OCI-LY7 (cell line): ENCODE results near the gene TNFRSF1B. TPM values are rescaled to one million over a fixed set of nuclear protein-coding genes. Genes with fewer than 3 reads are reported as not detected.

Experiments used
- BruUV-seq: library from RNA; stranded (reverse); fragments of 400-500 nt; replicated peaks from 2 replicates; lab custom pipeline; 2021; lab: Mats Ljungman, UMichigan
- CTCF ChIA-PET: fragments of 300-600 bp; sonication (Branson Sonifier 250); formaldehyde crosslinking; loops from one replicate; lab custom pipeline; 2022; ENCODE audit warnings: antibody characterized with exemption; ENCODE audit not compliant: unreplicated experiment; lab: Charles Lee
- POLR2A ChIA-PET: fragments of 300-600 bp; sonication (Branson Sonifier 250); formaldehyde crosslinking; loops from one replicate; lab custom pipeline; 2022; ENCODE audit warnings: antibody characterized with exemption; lab: Charles Lee
- DNase-seq: peaks from one replicate; pipeline ENCODE4 v3.0.0-alpha.2; 2015; ENCODE audit warnings: low spot score
- H2AFZ ChIP-seq: fragments of 200-600 bp; sonication (generic), shearing (Covaris generic); 2 replicates; pipeline ENCODE4 v1.6.1; 2014; ENCODE audit warnings: mild to moderate bottlenecking, antibody characterized with exemption, low read length, moderate library complexity
- H3K27ac ChIP-seq: fragments of 200-600 bp; sonication (generic); 2 replicates; pipeline ENCODE4 v1.5.1; 2014; ENCODE audit warnings: mixed run types, low read depth, mild to moderate bottlenecking, moderate library complexity, low read length, inconsistent platforms; ENCODE audit not compliant: poor library complexity, severe bottlenecking
- H3K36me3 ChIP-seq: fragments of 200-600 bp; sonication (generic); 2 replicates; pipeline ENCODE4 v1.6.1; 2014; ENCODE audit warnings: mild to moderate bottlenecking, antibody characterized with exemption, low read length, moderate library complexity, mixed read lengths; ENCODE audit not compliant: insufficient read depth
- H3K4me1 ChIP-seq: fragments of 200-600 bp; sonication (generic); 2 replicates; pipeline ENCODE4 v1.5.1; 2014; ENCODE audit warnings: mild to moderate bottlenecking, low read length; ENCODE audit not compliant: insufficient read depth, poor library complexity, severe bottlenecking
- H3K4me2 ChIP-seq: fragments of 200-600 bp; sonication (generic); 2 replicates; pipeline ENCODE4 v1.6.1; 2014; ENCODE audit warnings: mild to moderate bottlenecking, low read length
- H3K4me3 ChIP-seq: fragments of 200-600 bp; sonication (generic); 2 replicates; pipeline ENCODE4 v1.5.1; 2014; ENCODE audit warnings: mild to moderate bottlenecking, low read depth, low read length; ENCODE audit not compliant: poor library complexity, severe bottlenecking
- H3K79me2 ChIP-seq: fragments of 200-600 bp; sonication (generic); 2 replicates; pipeline ENCODE4 v1.6.1; 2016; ENCODE audit warnings: low read depth, mild to moderate bottlenecking, low read length, moderate library complexity, mixed read lengths; ENCODE audit not compliant: insufficient read depth
- H3K9me2 ChIP-seq: fragments of 200-600 bp; sonication (generic); 2 replicates; pipeline ENCODE4 v1.6.1; 2016; ENCODE audit warnings: mild to moderate bottlenecking, low read length, mixed read lengths; ENCODE audit not compliant: insufficient read depth
- H3K9me3 ChIP-seq: fragments of 200-600 bp; sonication (generic); 2 replicates; pipeline ENCODE4 v1.6.1; 2014; ENCODE audit warnings: mild to moderate bottlenecking, mixed run types, low read length, mixed read lengths
- H4K20me1 ChIP-seq: fragments of 200-600 bp; sonication (generic); 2 replicates; pipeline ENCODE4 v1.6.1; 2014; ENCODE audit warnings: mild to moderate bottlenecking, antibody characterized with exemption, low read length, moderate library complexity, mixed read lengths; ENCODE audit not compliant: insufficient read depth
- EZH2phosphoT487 ChIP-seq: fragments of 200-600 bp; sonication (generic); IDR thresholded peaks from 2 replicates; pipeline ENCODE4 v1.6.1; 2018; ENCODE audit warnings: low read depth, borderline replicate concordance, mild to moderate bottlenecking, mixed run types, antibody characterized with exemption, low read length, moderate library complexity, mixed read lengths
- intact Hi-C: fragments of 100-400 bp; cut with micrococcal nuclease; formaldehyde crosslinking; loops from one replicate; pipeline ENCODE4 v1.10.0; 2022; ENCODE audit not compliant: unreplicated experiment
- total RNA-seq, 2 experiments: library from RNA; depleted of rRNA in 1 of 2; stranded (reverse); fragments of >200 nt in 1 of 2; shearing (Covaris generic) in 1 of 2; gene quantifications; 2 replicates each; pipeline ENCODE4 v1.2.3, GENCODE V29; 2014 to 2022
- TF ChIP-seq, protein P1 (sequence below): fragments of 200-600 bp; sonication (generic); conservative IDR thresholded peaks from 2 replicates; pipeline ENCODE4 v1.5.1; 2014; ENCODE audit warnings: mild to moderate bottlenecking, antibody characterized with exemption, low read length, moderate library complexity, mixed read lengths

Gene TNFRSF1B
- total RNA-seq, 2 experiments from 2014 or later: not detected

DNA sequence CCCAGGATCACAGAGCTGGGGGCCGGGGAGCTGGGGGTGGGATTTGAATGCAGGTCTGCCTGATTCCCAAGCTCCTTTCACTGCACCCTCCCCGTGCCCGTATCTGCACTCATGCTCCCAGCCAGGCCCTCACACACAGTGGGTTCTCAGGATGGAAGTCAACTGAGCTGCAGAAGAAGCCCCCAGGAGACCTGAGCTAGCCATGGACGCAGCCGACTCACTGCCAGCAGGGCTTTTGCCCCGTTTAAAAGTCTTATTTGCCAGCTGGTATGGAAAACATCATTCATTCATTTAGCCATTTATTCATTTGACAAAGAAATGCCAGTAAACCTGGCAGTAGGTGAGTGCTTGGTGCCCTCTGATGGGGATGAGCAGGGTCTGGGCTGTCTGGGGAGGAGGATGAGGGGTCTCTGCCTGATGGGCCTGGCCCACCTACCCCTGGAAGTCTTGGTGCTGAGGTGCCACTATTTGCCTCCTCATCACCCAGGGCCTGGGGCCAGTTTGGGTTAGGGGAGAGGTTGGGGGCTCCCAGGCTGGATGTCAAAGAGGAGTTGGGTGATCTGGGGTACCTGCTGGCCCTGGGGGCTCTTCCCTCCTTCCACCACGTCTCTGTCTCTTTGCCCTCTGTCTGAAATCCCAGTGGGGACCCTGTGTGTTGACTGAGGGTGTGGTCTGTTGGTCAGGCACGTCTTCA, 2.8 kb downstream of the TNFRSF1B start:
- Histone ChIP-seq H4K20me1 (no peaks in the 10 kb centered on the region), H3K27ac (no peak overlapping the region), H3K36me3 (no peaks in the 10 kb centered on the region), H3K9me3 (no peaks in the 10 kb centered on the region), H3K4me1 (peaks cover 10% of the 10 kb centered on the region), H3K4me3 (no peak overlapping the region), H3K79me2 (no peaks in the 10 kb centered on the region), H2AFZ (no peak overlapping the region), H3K4me2 (no peak overlapping the region), H3K9me2 (no peaks in the 10 kb centered on the region)
- ChIA-PET POLR2A (no interaction called here), CTCF (no interaction called here)
- TF ChIP-seq, protein P1, sequence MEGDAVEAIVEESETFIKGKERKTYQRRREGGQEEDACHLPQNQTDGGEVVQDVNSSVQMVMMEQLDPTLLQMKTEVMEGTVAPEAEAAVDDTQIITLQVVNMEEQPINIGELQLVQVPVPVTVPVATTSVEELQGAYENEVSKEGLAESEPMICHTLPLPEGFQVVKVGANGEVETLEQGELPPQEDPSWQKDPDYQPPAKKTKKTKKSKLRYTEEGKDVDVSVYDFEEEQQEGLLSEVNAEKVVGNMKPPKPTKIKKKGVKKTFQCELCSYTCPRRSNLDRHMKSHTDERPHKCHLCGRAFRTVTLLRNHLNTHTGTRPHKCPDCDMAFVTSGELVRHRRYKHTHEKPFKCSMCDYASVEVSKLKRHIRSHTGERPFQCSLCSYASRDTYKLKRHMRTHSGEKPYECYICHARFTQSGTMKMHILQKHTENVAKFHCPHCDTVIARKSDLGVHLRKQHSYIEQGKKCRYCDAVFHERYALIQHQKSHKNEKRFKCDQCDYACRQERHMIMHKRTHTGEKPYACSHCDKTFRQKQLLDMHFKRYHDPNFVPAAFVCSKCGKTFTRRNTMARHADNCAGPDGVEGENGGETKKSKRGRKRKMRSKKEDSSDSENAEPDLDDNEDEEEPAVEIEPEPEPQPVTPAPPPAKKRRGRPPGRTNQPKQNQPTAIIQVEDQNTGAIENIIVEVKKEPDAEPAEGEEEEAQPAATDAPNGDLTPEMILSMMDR: no peak
- TF ChIP-seq EZH2phosphoT487: no peak
- DNase-seq: no peak
- intact Hi-C loops: no loop called here
- BruUV-seq: no TSS peak

DNA sequence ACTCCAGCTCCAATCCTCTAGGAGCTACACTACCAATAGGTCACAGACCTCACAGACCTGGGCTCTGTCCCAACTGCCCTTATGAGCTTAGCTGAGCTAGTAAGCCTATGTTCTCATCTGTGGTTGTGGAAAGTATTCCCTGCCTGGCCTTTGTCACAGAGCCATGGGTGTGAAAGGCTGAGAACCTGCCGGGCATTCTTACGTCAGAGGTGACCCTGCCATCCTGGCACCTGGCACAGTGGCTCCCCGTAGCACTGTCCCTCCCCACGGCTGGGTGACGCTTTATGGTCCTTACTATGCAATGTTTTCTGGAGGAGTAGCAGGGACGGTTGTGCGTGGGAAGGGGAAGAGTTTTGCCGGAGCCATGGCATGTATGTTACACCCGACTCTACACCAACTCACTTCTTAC, 3.5 kb downstream of the TNFRSF1B start:
- Histone ChIP-seq H4K20me1 (no peaks in the 10 kb centered on the region), H3K4me2 (no peak overlapping the region), H3K79me2 (no peaks in the 10 kb centered on the region)

More for the DNA sequence above, 3.5 kb downstream of the TNFRSF1B start:
- no peak for TF ChIP-seq EZH2phosphoT487
- TF ChIP-seq, protein P1: no peak
- no peaks in the 10 kb centered on the region for H3K9me3 ChIP-seq
- BruUV-seq: no TSS peak
- no peak overlapping the region for H3K27ac ChIP-seq
- no peak overlapping the region for H2AFZ ChIP-seq
- peaks cover 10% of the 10 kb centered on the region for H3K4me1 ChIP-seq
- H3K36me3 ChIP-seq: no peaks in the 10 kb centered on the region
- POLR2A ChIA-PET: no interaction called here
- H3K4me3 ChIP-seq: no peak overlapping the region
- H3K9me2 ChIP-seq: no peaks in the 10 kb centered on the region
- CTCF ChIA-PET: no interaction called here
- intact Hi-C loops: no loop called here
- no peak for DNase-seq
